Spleen (tissue), 11 donors: ENCODE data around the gene MOB3B. TPM values are rescaled to one million over a fixed set of nuclear protein-coding genes. Genes with fewer than 3 reads are reported as not detected.
A peak's percentile ranks its signal among the peaks of the same experiment; 100 is the strongest.

Source experiments
- DNase-seq: peaks from one replicate; pipeline ENCODE4 v3.0.0-alpha.2; 2020
- H3K27ac ChIP-seq, 8 donors: fragments of 200-600 bp; sonication (generic) in 7 of 8; 1 replicate in 4 of 8; 2 replicates in 4 of 8; pipeline versions ENCODE4 v1.5.0 to v1.8.0; 2016 to 2021; ENCODE audit warnings: inconsistent platforms in 4 of 8, mild to moderate bottlenecking in 4 of 8, moderate library complexity in 1 of 8
- H3K27me3 ChIP-seq, 7 donors: fragments of 200-600 bp; sonication (generic) in 6 of 7; replicated peaks in 1 of 7; 1 replicate in 4 of 7; 2 replicates in 3 of 7; pipeline versions ENCODE4 v1.5.0 to v1.8.0; 2016 to 2021; ENCODE audit warnings: inconsistent platforms in 3 of 7, mild to moderate bottlenecking in 1 of 7
- H3K36me3 ChIP-seq, 6 donors: fragments of 200-600 bp; sonication (generic) in 5 of 6; 1 replicate in 4 of 6; 2 replicates in 2 of 6; pipeline versions ENCODE4 v1.5.0 to v1.8.0; 2016 to 2021; ENCODE audit warnings: inconsistent platforms in 2 of 6
- H3K4me1 ChIP-seq, 6 donors: fragments of 200-600 bp; sonication (generic) in 5 of 6; 1 replicate in 3 of 6; 2 replicates in 3 of 6; pipeline versions ENCODE4 v1.5.0 to v1.8.0; 2016 to 2021; ENCODE audit warnings: inconsistent platforms in 3 of 6
- H3K4me3 ChIP-seq, 8 donors: fragments of 200-600 bp; sonication (generic) in 7 of 8; 1 replicate in 4 of 8; 2 replicates in 4 of 8; pipeline versions ENCODE4 v1.5.0 to v1.8.0; 2016 to 2021; ENCODE audit warnings: inconsistent platforms in 4 of 8, mild to moderate bottlenecking in 4 of 8, moderate library complexity in 2 of 8
- H3K9me3 ChIP-seq, 8 donors: fragments of 200-600 bp; sonication (generic) in 7 of 8; 1 replicate in 4 of 8; 2 replicates in 4 of 8; pipeline versions ENCODE4 v1.5.0 to v1.8.0; 2016 to 2021; ENCODE audit warnings: inconsistent platforms in 4 of 8
- POLR2A ChIP-seq, 3 donors: fragments of 450-650 bp; IDR thresholded peaks; one replicate each; pipeline ENCODE4 v1.5.1; 2017; ENCODE audit warnings: antibody characterized with exemption in 3 of 3, mild to moderate bottlenecking in 1 of 3
- POLR2AphosphoS5 ChIP-seq, 3 donors: sonication (generic); formaldehyde crosslinking; IDR thresholded peaks; one replicate each; pipeline ENCODE4 v1.5.1; 2017; ENCODE audit warnings: antibody characterized with exemption in 3 of 3
- WGBS, 5 donors: extraction: QIAGEN DNeasy Blood & Tissue Kit in 3 of 5; methylation state at CpG; one replicate each; pipeline versions ENCODE4 v1.1.5 to v1.1.7; 2013 to 2018; 5-methylcytosine and 5-hydroxymethylcytosine counted together
- intact Hi-C: fragments of 100-400 bp; cut with DNase I; formaldehyde crosslinking; loops from one replicate; pipeline ENCODE4 v1.15.0; 2023; ENCODE audit warnings: low total_unique reads
- polyA plus RNA-seq, 3 donors: library from polyadenylated mRNA; stranded (reverse); fragments of 200-250 nt; gene quantifications; one replicate each; pipeline ENCODE4 v1.2.1, GENCODE V29; 2013
- total RNA-seq, 7 donors: library from RNA; depleted of rRNA in 3 of 7; stranded (reverse); fragments of >200 nt in 3 of 7; fragmentation: NEBNext Ultra II Directional in 4 of 7; extraction: Animal tissue kit (Norgen Biotek cat#: 25700) in 4 of 7; gene quantifications; one replicate each; pipeline versions ENCODE4 v1.1.0 to v1.2.1, GENCODE V29; 2016 to 2021
- TF ChIP-seq, protein P1 (sequence below), 11 experiments: fragments of 200-600 bp in 7 of 11; fragments of 450-650 bp in 4 of 11; sonication (generic) in 4 of 11; IDR thresholded peaks in 8 of 11; conservative IDR thresholded peaks in 3 of 11; 1 replicate in 7 of 11; 2 replicates in 4 of 11; pipeline versions ENCODE4 v1.4.0 to v1.8.0; 2016 to 2021; ENCODE audit warnings: antibody characterized with exemption in 11 of 11, inconsistent platforms in 4 of 11, mild to moderate bottlenecking in 1 of 11
- donor health status: healthy with polysubstance abuse.
- donor health status: DM: no; HTN: no; CAD: no; lungs with moderate emphysema.
- donor health status: DM: no; HTN: no; CAD: no.
- donor health status: Bipolar disorder and iron deficiency.
- donor health status: healthy.
- donor health status: DM: no; HTN: no; CAD: no.
- donor health status: DM: yes; HTN: yes; CAD: no.

Gene MOB3B
- total and polyA plus RNA-seq, 10 donors = 9.4 to 27.7 (median 19.9) TPM

DNA sequence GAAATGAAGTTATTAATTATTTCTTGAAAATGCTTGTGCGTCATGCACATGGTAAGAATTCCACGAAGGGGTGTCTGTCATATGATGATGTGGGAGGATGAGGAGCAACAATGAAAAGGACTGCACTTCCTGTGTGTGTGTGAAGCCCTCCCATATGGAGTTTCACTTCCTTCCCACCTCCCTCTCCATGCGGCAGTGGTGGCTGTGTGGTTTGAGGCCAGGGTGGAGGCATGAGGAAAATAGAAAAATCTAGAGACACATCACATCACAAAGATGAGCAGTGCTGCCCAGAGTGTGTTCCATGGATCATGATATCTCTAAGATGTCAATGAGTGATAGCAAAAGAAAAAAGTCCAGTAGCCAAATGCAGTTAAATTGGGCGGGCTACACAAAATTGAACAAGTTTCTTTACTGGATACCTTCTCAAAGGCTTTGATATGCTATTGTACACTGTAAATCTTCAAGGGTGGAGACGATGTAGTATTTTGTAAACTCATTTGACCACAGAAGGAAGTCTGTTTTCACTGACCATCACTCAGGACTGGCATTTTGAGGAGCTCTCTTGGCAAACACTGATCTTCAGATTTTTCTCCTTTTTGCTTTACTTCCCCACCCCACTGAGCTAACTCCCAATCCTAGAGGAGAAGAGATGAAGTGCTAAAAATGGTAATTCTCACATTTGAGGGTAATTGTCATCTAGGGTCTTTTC is 177.0 kb downstream of the MOB3B start:
- Histone ChIP-seq H3K9me3 (no peaks in the 10 kb centered on the region), H3K27me3 (no peaks in the 10 kb centered on the region), H3K36me3 (peaks cover 0 to 5% (median 0%) of the 10 kb centered on the region in 6 donors), H3K4me3 (no peak overlapping the region), H3K4me1 (peaks cover 12 to 73% (median 34%) of the 10 kb centered on the region in 6 donors), H3K27ac (peak overlapping the region in 6 of 8 donors; percentile 16 to 63 (median 43))
- no peak for DNase-seq
- WGBS, 5 donors = 49 to 54% (median 52%) methylated on average over 5 of the region's 5 CpGs
- intact Hi-C loops = no loop called here
- TF ChIP-seq POLR2AphosphoS5 (IDR thresholded peaks at IDR 0.05) (peak in 1 of 3 donors; percentile 65), POLR2A (IDR thresholded peaks at IDR 0.05) (no peak)
- TF ChIP-seq, protein P1, sequence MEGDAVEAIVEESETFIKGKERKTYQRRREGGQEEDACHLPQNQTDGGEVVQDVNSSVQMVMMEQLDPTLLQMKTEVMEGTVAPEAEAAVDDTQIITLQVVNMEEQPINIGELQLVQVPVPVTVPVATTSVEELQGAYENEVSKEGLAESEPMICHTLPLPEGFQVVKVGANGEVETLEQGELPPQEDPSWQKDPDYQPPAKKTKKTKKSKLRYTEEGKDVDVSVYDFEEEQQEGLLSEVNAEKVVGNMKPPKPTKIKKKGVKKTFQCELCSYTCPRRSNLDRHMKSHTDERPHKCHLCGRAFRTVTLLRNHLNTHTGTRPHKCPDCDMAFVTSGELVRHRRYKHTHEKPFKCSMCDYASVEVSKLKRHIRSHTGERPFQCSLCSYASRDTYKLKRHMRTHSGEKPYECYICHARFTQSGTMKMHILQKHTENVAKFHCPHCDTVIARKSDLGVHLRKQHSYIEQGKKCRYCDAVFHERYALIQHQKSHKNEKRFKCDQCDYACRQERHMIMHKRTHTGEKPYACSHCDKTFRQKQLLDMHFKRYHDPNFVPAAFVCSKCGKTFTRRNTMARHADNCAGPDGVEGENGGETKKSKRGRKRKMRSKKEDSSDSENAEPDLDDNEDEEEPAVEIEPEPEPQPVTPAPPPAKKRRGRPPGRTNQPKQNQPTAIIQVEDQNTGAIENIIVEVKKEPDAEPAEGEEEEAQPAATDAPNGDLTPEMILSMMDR (IDR thresholded peaks at IDR 0.05 in 8 of 11, conservative IDR thresholded peaks at IDR 0.05 in 3 of 11) = no peak

DNA sequence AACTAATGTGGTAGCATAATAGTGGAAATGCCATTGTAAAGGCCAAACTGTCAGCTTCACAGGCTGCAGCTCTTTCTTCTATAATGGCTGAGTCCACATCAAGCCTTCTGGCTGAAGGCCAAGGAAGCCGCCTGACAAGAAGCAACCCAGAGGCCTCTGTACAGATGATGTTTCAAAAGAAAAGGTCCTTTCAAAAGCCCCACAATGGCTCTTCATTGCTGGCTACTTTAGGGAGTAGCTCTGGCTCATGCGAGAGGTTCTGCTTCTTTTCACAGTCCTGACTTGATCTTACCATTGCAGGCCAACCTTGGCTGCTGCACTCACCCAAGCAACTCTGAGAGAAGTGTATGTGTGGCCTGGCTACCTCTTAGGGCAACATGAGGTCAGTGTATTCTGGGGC is 178.2 kb downstream of the MOB3B start:
- H3K27ac ChIP-seq = peak overlapping the region in 4 of 8 donors; percentile 19 to 58 (median 54)
- intact Hi-C loops = no loop called here
- TF ChIP-seq, protein P1 (IDR thresholded peaks at IDR 0.05 in 8 of 11, conservative IDR thresholded peaks at IDR 0.05 in 3 of 11) = no peak
- TF ChIP-seq POLR2AphosphoS5 (IDR thresholded peaks at IDR 0.05) (no peak), POLR2A (IDR thresholded peaks at IDR 0.05) (no peak)
- WGBS, 5 donors = 51 to 95% (median 84%) methylated on average over 2 of the region's 2 CpGs
- no peaks in the 10 kb centered on the region for H3K9me3 ChIP-seq
- DNase-seq = no peak
- peaks cover 12 to 68% (median 33%) of the 10 kb centered on the region in 6 donors for H3K4me1 ChIP-seq
- no peaks in the 10 kb centered on the region for H3K27me3 ChIP-seq
- H3K4me3 ChIP-seq = no peak overlapping the region
- H3K36me3 ChIP-seq = no peaks in the 10 kb centered on the region

DNA sequence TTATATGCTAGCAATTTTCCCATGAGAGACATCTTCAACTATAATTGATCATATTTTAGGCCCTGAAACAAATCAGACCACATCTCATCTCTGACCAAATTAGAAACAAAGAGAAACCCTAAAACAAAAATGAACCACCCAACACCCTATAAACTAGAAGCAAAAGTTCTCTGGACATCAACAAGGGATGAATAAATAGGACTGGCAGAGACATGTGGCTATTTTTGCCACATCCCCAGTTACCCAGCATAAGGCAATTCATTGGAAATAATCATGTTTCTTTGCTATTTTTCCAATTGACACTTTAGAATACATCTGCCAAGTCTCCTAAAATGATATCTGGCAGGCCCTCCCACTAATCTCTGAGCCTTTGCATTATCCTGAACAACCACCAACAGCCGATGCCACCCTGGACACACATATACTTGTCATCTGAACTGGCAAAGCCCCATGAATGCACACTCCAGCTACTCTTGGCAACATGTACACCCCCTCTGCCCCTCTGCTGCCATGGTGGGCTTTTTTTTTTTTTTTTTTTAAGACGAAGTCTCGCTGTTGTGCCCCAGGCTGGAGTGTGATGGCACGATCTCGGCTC is 179.1 kb downstream of the MOB3B start:
- Histone ChIP-seq H3K4me3 (no peak overlapping the region), H3K27me3 (no peaks in the 10 kb centered on the region), H3K9me3 (no peaks in the 10 kb centered on the region), H3K36me3 (no peaks in the 10 kb centered on the region), H3K4me1 (peaks cover 12 to 61% (median 31%) of the 10 kb centered on the region in 6 donors), H3K27ac (no peak overlapping the region)
- DNase-seq = no peak
- TF ChIP-seq POLR2AphosphoS5 (IDR thresholded peaks at IDR 0.05) = no peak
- TF ChIP-seq, protein P1 (IDR thresholded peaks at IDR 0.05 in 8 of 11, conservative IDR thresholded peaks at IDR 0.05 in 3 of 11) = no peak
- TF ChIP-seq POLR2A (IDR thresholded peaks at IDR 0.05) = no peak
- intact Hi-C loops = no loop called here
- WGBS, 5 donors = 94 to 99% (median 95%) methylated on average over 5 of the region's 5 CpGs

DNA sequence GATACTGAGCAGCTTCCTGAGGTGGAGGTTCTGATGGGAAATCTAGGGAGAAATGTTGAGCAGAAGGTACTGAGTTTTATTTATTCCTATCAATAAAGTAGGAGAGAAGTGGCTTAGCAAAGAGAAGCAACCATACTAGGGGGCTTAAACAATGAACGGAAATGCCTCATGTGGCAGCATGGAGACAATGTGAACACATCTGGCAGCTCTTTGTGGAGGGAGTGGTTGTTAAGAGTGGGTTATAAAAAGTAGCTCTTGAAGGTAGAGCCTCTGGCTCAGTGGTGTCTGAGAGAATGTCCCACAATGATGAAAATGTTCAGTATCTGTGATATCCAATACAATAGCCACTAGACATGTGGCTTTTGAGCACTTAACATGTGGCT is 179.9 kb downstream of the MOB3B start:
- Histone ChIP-seq H3K9me3 (no peaks in the 10 kb centered on the region), H3K27me3 (no peaks in the 10 kb centered on the region), H3K4me3 (no peak overlapping the region), H3K36me3 (no peaks in the 10 kb centered on the region), H3K4me1 (peaks cover 12 to 61% (median 31%) of the 10 kb centered on the region in 6 donors), H3K27ac (no peak overlapping the region)
- 74 to 87% (median 83%) methylated on average over 1 of the region's 1 CpG for WGBS, 5 donors
- intact Hi-C loops = no loop called here
- TF ChIP-seq, protein P1 (IDR thresholded peaks at IDR 0.05 in 8 of 11, conservative IDR thresholded peaks at IDR 0.05 in 3 of 11) = no peak
- TF ChIP-seq POLR2A (IDR thresholded peaks at IDR 0.05) = no peak
- no peak for TF ChIP-seq POLR2AphosphoS5 (IDR thresholded peaks at IDR 0.05)
- DNase-seq = no peak
